Effector memory CD4-positive, alpha-beta T cell (primary cell): Measurements from ENCODE around the gene TENM4.

Source experiments
- DNase-seq, 3 donors: peaks; one replicate each; pipeline ENCODE4 v3.0.0-alpha.2; 2020
- H3K27ac ChIP-seq: 2 replicates; pipeline ENCODE4 v1.7.0; 2013; ENCODE audit warnings: mild to moderate bottlenecking, low read length, moderate library complexity; ENCODE audit not compliant: insufficient read depth, poor library complexity, severe bottlenecking
- H3K27me3 ChIP-seq: replicated peaks from 2 replicates; pipeline ENCODE4 v1.7.0; 2013; ENCODE audit warnings: mild to moderate bottlenecking, low read length; ENCODE audit not compliant: insufficient read depth, control insufficient read depth, poor library complexity, severe bottlenecking
- H3K36me3 ChIP-seq: 2 replicates; pipeline ENCODE4 v1.7.0; 2013; ENCODE audit warnings: mild to moderate bottlenecking, low read length, moderate library complexity; ENCODE audit not compliant: control insufficient read depth, insufficient read depth
- H3K4me1 ChIP-seq: 2 replicates; pipeline ENCODE4 v1.7.0; 2013; ENCODE audit warnings: low read length, mild to moderate bottlenecking; ENCODE audit not compliant: control insufficient read depth, insufficient read depth, poor library complexity, severe bottlenecking
- H3K4me3 ChIP-seq: 2 replicates; pipeline ENCODE4 v1.7.0; 2013; ENCODE audit warnings: low read length, low read depth, mild to moderate bottlenecking; ENCODE audit not compliant: insufficient read depth, poor library complexity, severe bottlenecking
- H3K9me3 ChIP-seq: 2 replicates; pipeline ENCODE4 v1.7.0; 2013; ENCODE audit warnings: mild to moderate bottlenecking, low read length, moderate library complexity; ENCODE audit not compliant: control insufficient read depth

TENM4 gene

GRCh38 chr11:78762105-78762504, 678.7 kb downstream of the TENM4 start:
- no peak for DNase-seq
- Histone ChIP-seq H3K36me3 (no peaks in the 10 kb centered on the region), H3K4me1 (no peaks in the 10 kb centered on the region), H3K9me3 (no peaks in the 10 kb centered on the region), H3K27me3 (no peaks in the 10 kb centered on the region), H3K27ac (no peak overlapping the region), H3K4me3 (no peak overlapping the region)

GRCh38 chr11:78759071-78759470, 681.8 kb downstream of the TENM4 start:
- no peaks in the 10 kb centered on the region for H3K27me3 ChIP-seq
- no peak for DNase-seq
- H3K27ac ChIP-seq, result no peak overlapping the region
- H3K36me3 ChIP-seq, result no peaks in the 10 kb centered on the region
- no peaks in the 10 kb centered on the region for H3K4me1 ChIP-seq
- H3K9me3 ChIP-seq, result no peaks in the 10 kb centered on the region
- no peak overlapping the region for H3K4me3 ChIP-seq

DNA sequence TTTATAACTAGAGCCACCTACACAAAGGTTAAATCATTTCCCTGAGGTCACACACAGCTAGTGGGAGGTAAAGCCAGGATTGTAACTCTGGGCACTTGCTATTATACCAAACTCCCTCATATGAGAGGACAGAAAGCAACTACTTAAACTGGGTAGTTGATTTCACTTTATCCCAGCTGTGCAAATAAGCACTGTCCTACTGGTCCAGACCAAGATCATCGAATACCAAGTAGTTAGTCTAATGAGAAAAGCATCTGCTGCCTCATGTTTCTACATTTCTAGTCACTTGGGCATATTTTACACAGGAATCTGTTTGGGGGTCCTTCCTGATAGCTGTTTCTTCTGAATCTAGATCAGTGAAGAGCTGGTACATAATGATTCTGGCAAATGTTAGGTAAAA, 687.5 kb downstream of the TENM4 start:
- no peak for DNase-seq
- Histone ChIP-seq H3K4me3 (no peak overlapping the region), H3K36me3 (no peaks in the 10 kb centered on the region), H3K27me3 (no peaks in the 10 kb centered on the region), H3K4me1 (no peaks in the 10 kb centered on the region), H3K27ac (no peak overlapping the region), H3K9me3 (no peaks in the 10 kb centered on the region)

DNA sequence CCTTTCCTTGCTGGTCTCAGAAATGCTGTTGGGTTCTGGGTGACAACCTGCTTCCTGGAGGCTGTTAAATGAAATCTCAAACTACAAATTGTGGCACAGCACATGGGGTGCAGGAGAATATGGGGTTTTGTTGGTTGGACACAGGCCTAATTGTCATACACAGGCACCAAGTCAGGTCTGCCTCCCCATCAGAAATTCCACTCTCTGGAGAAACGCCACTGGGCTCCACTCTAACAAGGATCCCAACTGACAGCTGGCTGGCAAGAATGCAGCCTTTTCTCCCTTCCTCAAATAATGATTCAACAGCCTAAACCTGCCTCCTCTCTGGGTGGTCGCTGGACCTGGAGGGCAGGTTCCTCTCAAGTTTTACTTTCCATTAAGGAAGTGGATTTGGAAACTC, 688.3 kb downstream of the TENM4 start:
- Histone ChIP-seq H3K4me3 (no peak overlapping the region), H3K9me3 (no peaks in the 10 kb centered on the region), H3K4me1 (no peaks in the 10 kb centered on the region), H3K27ac (no peak overlapping the region), H3K36me3 (no peaks in the 10 kb centered on the region), H3K27me3 (no peaks in the 10 kb centered on the region)
- no peak for DNase-seq

DNA sequence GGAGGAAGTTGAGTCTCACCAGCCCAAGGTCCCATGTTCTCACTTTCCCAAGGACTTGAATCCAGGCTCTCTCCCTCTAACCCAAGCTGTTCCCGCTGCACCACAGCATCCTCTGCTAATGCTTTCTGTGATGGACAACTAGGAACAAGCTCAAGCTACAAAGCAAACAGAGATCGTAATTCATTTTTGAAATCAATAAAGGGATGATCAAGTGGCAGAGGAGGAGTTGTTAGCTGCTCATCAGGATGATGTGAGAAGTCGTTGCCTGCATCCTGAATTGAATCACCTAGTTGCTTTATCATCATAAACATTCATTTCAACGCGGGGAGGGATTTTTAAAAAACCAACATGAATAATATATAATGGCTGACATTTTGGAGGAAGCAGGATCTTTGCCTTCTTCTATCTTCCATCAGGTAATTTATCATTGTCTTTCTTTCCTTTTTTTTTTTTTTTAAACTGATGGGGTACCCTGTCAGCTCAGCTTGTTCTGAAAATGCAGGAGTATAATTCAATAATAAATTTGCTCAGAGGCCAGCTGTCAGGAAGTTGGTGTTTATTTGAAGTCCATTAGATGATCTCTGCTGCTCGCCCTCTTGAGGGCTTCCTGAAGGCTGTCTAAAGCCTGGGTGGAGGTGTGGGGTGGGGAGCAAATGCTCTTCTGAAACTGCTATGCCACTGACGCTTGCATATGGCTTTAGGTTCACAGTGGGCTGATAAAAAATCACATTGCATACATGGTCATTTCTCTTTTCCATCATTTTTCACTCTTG, 691.7 kb downstream of the TENM4 start:
- H3K4me3 ChIP-seq, result no peak overlapping the region
- no peak for DNase-seq
- no peaks in the 10 kb centered on the region for H3K9me3 ChIP-seq
- H3K27me3 ChIP-seq, result no peaks in the 10 kb centered on the region
- H3K36me3 ChIP-seq, result no peaks in the 10 kb centered on the region
- H3K4me1 ChIP-seq, result no peaks in the 10 kb centered on the region
- no peak overlapping the region for H3K27ac ChIP-seq

DNA sequence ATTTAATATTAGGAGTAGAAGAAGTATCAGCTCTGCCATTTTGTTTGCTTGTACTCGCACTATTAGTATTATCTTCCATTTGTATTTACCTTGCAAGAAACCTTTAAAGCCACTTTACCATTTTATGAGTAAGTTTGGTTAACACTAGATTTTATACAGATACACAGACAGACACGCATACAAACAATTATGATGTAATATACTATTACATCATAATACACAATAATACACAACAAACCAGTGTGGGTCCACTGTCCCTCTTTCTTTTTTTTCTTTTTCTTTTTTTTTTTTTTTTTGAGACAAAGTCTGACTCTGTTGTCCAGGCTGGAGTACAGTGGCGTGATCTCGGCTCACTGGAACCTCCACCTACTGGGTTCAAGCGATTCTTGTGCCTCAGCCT, 695.9 kb downstream of the TENM4 start:
- H3K4me3 ChIP-seq, result no peak overlapping the region
- no peaks in the 10 kb centered on the region for H3K4me1 ChIP-seq
- no peak for DNase-seq
- no peaks in the 10 kb centered on the region for H3K9me3 ChIP-seq
- no peaks in the 10 kb centered on the region for H3K36me3 ChIP-seq
- H3K27ac ChIP-seq, result no peak overlapping the region
- no peaks in the 10 kb centered on the region for H3K27me3 ChIP-seq

- Histone ChIP-seq H3K27ac (no peak overlapping the region), H3K4me1 (no peaks in the 10 kb centered on the region), H3K9me3 (no peaks in the 10 kb centered on the region), H3K4me3 (no peak overlapping the region), H3K27me3 (no peaks in the 10 kb centered on the region), H3K36me3 (no peaks in the 10 kb centered on the region)
- DNase-seq, result no peak
These were observed 696.6 kb downstream of the TENM4 start for GRCh38 chr11:78744202-78744601.

GRCh38 chr11:78742430-78742829, 698.4 kb downstream of the TENM4 start:
- DNase-seq, result no peak
- H3K4me1 ChIP-seq, result no peaks in the 10 kb centered on the region
- H3K36me3 ChIP-seq, result no peaks in the 10 kb centered on the region
- H3K9me3 ChIP-seq, result no peaks in the 10 kb centered on the region
- H3K27me3 ChIP-seq, result no peaks in the 10 kb centered on the region
- no peak overlapping the region for H3K27ac ChIP-seq
- H3K4me3 ChIP-seq, result no peak overlapping the region

GRCh38 chr11:78741741-78742140, 699.1 kb downstream of the TENM4 start:
- H3K27me3 ChIP-seq, result no peaks in the 10 kb centered on the region
- no peak overlapping the region for H3K27ac ChIP-seq
- no peaks in the 10 kb centered on the region for H3K9me3 ChIP-seq
- no peaks in the 10 kb centered on the region for H3K36me3 ChIP-seq
- H3K4me1 ChIP-seq, result no peaks in the 10 kb centered on the region
- DNase-seq, result no peak
- no peak overlapping the region for H3K4me3 ChIP-seq

GRCh38 chr11:78740199-78741071, 700.4 kb downstream of the TENM4 start:
- Histone ChIP-seq H3K27ac (no peak overlapping the region), H3K9me3 (no peaks in the 10 kb centered on the region), H3K27me3 (no peaks in the 10 kb centered on the region), H3K4me1 (no peaks in the 10 kb centered on the region), H3K4me3 (no peak overlapping the region), H3K36me3 (no peaks in the 10 kb centered on the region)
- DNase-seq, result no peak
